GM21367 (cell line): ENCODE data around the gene VPS26A.
A peak's percentile ranks its signal among the peaks of the same experiment; 100 is the strongest.

Experiments
- ATAC-seq: cut with Tn5 transposase; IDR thresholded peaks from one replicate; pipeline ENCODE4 v1.9.1; 2021; ENCODE audit not compliant: unreplicated experiment

The VPS26A gene

DNA sequence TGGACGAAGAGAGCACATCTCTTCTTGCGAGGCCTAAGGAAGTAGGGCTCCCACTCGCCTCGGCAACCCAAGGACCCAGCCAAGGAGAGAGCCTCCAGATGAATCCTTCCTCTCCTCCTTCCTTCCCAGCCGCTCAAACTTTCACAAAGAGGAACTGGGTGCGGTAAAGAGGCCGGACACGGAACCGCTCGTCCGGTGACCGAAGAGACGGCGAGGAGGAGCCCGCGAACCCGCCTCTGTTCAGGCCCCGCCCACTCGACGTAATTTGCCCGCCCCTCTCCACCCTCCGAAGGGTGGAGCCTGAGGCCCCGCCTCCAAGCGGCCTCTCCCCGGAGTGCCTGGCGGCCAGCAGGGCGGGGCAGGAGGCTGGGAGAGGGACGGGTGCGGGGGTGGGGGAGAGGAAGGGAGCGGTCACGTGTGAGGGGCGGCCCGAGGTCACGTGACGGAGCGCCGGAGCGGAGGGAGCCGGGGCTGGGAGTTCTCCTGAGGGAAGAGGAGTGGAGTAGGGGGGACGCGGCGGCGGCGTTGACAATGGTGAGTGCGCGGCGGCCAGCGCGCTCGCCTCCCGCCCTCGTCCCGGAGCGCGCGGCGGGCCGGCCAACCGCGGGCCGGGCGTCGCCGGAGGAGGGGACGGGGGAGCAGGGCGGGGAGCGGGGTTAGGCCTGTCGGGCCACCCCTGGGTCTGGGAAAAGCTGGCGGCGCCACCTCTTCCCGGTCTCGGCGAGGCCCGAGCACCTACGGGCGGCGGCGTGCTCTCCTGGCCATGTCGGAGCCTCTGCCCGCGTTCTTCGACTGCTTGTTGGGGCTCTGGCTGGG is at the start of gene VPS26A:
TSS of gene VPS26A (plus strand) at position 432 of the 816 bp plus-strand sequence. CDS start at position 532, 100 bp downstream.
- ATAC-seq = peak; percentile 67

DNA sequence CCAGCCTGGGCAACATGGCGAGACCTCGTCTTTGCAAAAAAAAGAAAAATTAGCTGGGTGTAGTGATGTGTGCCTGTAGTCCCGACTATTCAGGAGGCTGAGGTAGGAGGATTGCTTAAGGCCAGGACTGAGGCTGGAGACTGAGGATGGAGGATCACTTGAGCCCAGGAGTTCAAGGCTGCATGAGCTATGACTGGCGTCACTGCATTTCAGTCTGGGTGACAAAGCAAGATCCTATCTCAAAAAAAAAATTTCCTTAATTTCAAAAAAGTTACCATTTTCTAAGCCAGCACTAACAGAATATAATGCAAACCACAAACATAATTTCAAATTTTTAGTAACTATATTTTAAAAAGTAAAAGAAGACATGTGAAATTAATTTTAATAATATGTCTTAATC is 49.4 kb upstream of the VPS26A start:
- no peak for ATAC-seq

DNA sequence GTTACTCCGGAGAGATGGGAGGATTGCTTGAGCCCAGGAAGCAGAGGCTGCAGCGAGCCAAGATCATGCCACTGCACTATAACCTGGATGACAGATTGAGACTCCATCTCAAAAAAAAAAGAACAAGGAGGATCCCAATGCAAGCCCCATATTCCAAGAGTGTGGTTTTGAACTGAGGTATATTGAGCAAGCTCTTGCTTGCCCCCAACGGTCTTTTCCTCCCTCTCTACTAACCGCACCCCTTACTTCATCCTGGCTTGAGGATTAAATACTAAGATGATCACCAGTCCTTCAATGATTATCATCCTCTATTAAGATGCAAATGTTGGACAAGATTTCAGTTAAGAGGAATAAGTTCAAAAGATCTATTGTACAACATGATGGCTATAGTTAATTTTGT is 48.5 kb upstream of the VPS26A start:
- no peak for ATAC-seq

DNA sequence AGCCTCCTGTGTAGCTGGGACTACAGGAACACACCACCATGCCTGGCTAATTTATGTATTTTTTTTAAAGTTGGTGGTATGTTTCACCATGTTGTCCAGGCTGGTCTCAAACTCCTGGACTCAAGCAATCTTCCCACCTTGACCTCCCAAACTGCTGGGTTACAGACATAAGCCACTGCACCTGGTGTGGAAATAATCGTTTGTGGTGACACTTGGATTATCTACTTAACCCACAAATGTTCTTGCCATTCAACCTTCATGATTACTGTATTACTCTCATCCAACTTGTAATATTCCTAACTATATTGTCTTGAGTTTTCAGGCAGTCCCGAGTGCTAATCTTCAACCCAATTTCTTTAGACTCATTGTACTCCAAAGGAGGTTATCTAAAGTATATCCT is 45.7 kb upstream of the VPS26A start:
- no peak for ATAC-seq

DNA sequence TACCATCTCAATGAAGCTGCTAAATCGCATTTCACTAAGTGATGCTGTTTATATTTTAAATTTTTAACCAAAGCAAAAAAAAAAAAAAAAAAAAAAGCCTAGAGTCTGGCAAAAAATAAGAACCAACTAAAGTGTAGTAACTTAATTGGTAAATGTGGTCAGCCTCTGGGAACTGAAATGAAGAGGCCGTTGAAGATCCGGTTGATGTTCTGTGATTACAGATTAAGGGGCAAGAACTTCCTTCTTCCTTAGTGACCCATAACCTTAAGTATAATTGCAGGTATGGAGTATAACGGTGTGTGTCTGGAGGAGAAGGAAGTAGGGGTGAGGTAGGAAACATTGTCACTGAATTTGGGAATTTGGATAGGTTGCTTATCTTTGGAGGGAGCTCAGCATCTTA is 43.8 kb upstream of the VPS26A start:
- ATAC-seq = no peak

DNA sequence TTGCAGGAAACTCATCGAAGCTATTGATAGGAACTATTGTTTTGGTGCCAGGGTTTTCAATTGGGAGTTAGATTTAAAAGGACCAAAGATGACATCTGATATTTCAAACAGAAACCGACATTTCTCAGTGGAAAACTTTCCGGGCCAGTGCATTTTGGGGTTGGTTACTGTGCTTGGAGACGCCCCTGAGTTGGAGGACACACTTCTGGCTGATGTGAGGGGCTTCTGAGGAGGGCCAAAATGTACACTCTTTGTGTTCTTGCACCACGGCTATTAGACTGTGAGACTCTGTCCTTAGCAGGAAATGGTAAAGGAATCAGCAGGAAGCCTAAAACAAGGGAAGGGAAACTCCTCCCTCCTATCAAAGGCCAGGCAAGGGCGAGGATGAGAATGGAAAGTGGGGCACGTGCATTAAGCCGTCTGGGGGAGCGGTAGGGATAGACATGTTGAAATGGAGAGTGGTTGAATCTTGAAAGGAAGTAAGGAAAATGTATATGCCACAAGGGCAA is 37.9 kb upstream of the VPS26A start:
- ATAC-seq = no peak

DNA sequence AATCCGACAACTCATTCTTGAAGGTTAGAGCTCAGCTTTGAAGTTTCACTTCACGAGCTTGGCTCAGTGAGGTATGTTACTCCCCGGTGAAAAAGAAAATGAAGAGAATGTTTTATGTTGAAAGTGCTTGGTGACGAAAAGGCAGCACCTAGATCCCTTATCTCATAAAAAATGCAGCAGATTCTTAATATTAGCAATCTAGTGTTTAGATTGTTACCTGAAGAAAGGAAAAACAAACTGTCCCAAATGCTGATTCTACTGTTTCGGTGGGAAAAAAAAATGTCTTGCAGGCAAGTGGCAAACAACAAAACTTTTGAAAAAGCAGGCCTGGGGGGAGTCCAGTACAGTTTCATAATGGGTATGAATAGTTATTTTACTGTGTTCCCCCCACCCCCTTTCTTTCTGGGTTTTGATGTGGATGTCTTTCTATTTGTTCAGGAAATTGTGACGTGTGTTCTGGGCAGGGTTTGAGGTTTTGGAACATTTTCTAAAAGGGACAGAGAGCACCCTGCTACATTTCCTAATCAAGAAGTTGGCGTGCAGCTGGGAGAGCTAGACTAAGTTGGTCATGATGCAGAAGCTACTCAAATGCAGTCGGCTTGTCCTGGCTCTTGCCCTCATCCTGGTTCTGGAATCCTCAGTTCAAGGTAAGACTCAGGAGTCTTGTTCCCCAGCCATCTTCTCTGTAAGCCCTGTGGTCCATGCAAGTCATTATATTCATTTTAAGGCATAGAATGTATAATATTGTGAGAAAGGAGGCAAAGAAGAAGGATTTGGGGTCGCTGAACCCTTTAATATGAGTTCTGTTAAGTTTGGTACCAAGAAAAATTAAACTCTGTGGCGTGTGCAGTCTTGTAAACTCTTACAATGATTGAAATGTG is 36.1 kb upstream of the VPS26A start, which contains the start of gene SRGN:
TSS of gene SRGN (plus strand) at position 514 of the 881 bp plus-strand sequence. CDS start at position 569, 55 bp downstream.
- ATAC-seq = peak; percentile 54

DNA sequence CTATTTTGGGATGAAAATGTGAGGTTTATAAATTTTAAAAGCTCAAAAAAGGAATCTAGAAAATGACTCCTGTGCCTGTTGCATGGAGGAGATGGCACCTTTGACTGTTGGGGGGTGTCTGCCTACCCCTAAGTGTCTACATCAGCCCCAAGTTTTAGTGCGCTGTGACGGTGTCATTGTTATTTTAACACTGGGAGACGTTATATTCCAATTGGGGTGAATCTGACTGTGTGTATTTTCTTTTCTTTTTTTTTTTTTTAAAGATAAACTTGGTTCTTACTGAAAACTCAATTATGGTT is 35.6 kb upstream of the VPS26A start:
- ATAC-seq = no peak

DNA sequence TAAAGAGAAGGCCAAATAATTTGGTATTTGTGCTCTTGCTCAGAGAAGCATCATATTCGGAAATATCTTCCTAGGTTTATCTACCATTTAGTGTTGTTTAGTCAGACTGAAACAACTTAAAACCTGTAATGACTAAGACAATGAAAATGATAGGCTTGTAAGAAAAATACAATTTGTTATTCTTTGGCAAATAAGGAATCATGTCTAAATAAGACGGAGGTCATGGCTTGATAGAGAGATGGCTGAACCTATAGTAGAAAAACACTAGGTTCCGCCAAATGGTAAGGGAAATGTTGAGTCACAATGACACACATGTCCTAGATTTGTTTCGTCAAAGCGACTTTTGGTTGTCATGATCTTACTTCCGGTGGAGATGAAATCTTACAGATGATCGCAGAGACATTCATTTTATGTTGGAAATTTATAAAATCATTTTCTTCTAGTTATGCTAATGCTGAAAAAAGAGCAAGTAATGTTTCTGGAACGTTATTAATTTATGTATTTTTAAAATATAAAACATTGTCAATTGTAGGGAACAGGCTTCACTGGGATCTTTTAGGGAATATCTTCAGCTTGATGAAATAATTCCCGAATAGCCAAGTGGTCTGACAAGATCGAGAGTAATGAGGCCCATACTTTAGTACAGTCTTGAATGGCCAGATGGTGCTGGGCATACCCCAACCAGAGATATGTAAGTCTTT is 35.0 kb upstream of the VPS26A start:
- ATAC-seq = no peak

DNA sequence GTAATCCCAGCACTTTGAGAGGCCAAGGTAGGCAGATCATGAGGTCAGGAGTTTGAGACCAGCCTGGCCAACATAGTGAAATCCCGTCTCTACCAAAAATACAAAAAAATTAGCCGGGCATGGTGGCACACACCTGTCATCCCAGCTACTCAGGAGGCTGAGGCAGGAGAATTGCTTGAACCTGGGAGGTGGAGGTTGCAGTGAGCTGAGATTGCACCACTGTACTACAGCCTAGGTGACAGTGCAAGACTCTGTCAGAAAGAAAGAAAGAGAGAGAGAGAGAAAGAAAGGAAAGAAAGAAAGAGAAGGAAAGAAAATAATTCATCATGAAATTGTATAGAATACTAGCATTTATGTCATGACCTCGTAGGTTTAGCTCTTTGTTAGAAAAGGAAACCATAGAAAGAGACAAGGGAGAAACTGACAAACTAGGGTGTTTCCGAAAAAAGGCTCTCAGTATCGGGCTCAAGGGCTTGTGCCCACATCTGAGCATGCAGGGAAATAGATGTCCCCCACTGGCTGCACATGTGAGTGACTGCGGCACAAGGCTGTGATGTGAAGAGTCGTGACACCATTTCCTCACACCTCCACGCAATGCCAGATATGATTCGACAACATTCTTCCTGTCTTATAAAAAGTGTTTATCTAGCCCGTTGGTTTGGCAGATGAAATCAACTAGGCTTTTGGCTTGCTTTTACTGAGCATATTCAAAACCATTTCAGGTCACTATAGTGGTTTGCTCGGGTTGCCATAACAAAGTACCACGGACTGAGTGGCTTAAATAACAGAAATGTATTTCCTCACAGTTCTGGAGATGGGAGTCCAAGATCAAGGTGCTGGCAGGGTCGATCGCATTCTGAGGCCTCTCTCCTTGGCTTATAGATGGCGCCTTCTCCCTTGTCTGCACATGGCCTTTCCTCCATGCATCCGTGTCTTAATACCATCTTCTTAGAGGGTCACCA is 34.1 kb upstream of the VPS26A start:
- peak; percentile 32 for ATAC-seq

DNA sequence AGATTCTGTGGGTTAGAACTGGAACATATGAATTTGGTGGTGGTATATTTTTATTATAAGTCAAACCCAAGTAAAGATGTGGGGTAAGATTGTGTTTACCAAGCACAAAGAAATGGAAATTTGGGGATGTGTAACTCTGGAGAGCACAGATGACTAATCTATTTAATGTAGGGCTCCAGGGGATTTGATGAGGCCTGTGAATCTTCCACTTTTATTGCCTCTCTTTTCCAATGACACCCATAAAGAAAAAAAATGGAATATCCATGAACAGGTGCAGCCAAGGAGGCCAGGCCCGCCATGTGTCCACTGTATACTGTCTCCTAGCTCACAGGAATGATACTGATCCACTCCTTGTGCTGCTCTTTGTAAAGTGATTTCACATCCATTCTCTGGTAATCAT is 33.3 kb upstream of the VPS26A start:
- no peak for ATAC-seq

DNA sequence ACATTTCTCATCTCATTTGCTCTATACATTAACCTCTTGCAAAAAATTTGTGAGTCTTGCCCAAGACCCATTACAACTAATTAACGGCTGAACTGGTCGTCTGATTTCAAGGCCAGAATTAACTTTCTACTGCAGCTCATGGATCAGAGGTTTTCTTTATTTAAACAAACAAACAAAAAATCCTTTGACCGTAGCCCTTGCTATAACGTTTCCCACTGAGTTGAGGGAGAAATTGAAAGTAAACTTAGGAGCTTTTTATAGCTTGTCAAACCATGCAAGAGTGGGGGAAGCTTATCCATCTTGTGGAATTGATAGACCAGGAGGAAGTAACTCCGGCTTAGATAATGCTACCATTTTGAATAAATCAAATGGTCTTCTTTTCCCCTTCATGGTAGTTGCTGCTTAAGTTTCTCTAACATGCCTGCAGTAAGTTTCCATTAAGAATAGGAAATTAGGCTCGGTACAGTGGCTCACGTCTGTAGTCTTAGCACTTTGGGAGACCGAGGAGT is 32.8 kb upstream of the VPS26A start:
- no peak for ATAC-seq

DNA sequence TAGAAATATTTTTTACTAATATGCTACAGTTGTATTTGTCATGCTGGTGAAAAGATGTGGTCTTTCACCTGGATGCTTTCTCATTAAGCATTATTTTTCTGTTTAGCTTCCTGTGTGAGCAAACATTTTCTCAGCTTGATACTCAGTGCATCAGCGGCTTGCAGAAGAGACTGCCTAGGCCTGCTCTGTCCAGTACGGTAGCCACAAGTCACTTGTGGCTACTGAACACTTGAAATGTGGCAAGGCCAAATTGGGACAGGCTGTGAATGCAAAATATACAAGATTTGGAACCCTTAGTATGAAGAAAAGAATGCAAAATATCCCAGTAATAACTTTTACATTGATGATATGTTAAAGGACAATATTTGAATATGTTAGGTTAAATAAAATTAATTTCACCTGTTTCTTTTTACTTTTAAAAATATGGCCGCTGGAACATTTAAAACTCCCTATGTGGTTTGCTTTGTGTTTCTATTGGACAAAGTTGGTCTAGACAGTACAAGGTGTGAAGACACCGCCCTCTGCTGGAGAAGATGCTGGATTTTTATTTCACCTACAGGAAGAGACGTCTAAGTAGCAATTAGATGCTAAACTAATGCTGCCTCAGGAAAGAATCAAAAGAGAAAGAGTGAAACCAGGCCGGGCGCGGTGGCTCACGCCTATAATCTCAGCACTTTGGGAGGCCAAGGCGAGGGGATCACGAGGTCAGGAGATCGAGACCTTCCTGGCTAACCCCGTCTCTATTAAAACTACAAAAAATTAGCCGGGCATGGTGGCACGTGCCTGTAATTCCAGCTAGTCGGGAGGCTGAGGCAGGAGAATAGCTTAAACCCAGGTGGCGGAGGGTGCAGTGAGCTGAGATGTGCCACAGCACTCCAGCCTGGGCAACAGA is 30.8 kb upstream of the VPS26A start:
- ATAC-seq = no peak

DNA sequence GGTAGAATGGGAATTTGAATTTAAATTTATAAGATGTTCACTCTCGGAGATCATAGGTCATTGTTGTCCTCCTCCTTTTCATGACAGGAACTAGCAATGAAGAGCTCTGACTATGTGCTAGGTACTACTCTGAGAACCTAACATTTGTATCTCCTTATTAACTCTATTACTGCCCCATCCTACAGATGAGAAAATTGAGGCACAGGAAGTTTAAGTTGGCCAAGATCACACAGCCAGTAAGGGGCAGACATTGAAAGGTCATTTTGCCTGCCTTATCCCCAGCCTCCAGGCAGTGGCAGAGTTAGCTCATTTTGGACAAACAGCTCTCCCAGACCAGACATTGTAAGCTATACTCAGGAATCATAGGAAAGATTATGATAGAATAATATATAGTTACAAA is 30.0 kb upstream of the VPS26A start:
- no peak for ATAC-seq

DNA sequence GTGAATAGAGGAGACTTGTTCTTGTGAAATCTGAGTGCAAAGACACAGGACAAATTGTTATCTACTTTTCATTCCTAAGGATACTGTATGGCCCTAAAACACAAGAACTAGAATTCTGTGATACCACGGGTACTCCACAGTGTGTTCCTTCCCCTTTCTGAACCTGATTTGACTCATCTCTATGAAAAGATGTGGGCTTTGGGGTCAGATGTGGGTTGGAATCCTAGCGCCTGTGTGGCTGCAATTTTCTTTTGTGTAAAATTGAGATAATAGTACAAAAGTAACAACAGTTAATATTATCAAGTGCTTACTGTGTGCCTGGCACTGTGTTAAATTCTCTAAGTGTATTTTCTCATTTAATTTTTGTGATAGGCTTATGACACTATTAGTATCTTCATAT is 27.9 kb upstream of the VPS26A start:
- ATAC-seq = no peak

DNA sequence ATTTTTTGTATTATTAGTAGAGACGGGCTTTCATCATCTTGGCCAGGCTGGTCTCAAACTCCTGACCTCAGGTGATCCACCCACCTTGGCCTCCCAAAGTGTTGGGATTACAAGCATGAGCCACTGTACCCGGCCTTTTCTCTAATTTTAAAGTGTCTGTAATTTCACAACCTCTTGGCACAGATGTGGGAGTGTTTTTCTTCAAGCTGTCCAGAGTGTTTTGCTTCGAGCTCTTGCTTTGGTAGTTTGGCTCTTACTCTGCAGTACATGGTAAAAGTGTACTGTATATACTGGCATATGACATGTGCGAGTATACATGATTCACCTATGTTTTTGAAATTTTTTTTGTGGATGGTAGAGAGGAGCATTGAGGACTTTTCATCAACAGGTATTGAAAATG is 26.2 kb upstream of the VPS26A start:
- no peak for ATAC-seq

DNA sequence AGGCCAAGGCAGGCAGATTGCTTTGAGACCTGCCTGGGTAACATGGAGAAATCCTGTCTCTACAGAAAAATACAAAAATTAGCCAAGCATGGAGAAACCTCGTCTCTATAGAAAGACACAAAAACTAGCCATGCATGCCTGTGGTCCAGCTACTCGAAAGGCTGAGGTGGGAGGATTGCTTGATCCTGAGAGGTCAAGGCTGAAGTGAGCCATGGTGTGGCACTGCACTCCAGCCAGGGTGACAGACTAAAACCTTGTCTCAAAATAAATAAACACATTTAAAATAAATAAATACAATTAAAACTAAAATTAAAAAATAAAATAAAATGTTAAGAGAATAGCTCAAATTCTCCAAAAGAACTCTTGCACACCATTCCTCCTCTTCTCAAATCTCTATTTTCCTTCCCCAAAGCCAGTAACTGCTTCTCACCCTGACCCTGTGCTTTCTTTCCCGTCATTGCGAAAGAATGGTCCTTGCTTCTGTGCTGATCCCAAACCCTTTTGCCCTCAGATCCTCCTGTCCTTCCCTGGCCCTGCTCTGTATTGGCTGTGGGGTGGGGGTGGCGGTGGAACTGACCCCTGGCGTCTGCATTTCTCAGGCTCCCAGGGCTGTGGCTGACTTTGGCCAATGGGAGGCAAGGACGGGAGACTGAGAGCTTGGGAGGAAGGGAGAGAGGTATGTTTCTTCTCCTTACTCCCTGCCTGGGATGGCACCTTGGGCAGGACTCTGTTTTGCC is 23.7 kb upstream of the VPS26A start:
- ATAC-seq = no peak

DNA sequence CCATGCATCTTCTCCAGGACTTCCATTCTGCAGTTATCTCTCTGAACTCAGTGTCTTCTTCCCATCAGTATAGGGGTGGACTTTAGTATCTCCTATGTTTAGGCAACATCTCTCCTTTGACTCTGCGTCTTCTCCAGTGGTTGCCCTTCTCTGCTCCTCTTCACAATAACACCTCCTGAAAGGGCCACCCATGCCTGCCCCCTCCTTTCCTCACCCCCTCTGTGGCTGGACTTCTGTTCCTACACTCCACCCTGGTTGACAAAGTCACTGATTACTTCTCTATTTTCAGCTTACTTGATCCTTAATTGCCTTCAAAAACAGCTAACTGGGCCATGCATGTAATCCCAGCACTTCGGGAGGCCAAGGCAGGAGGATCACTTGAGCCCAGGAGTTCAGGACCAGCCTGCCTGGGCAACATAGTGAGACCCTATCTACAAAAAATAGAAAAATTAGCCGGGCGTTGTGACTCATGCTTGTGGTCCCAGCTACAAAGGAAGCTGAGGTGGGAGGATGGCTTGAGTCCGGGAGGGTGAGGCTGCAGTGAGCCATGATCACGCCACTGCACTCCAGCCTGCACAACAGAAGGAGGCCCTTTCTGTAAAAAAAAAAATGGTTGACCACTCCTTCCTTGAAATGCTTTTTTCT is 22.4 kb upstream of the VPS26A start:
- no peak for ATAC-seq
